ENCODE results near the gene VIL1.

VIL1 gene

GRCh38 chr2:218482651-218483050, 63.7 kb downstream of the VIL1 start:
- no peak overlapping the region for H3K4me3 ChIP-seq (ENCODE audit: low read depth, low read length)
- no peak for TF ChIP-seq CTCF (IDR thresholded peaks at IDR 0.05; ENCODE audit: low read depth, low read length, missing control alignments)
- no peak for DNase-seq (ENCODE audit: low read depth)

- H3K4me3 ChIP-seq (ENCODE audit: low read depth, low read length) = no peak overlapping the region
- TF ChIP-seq CTCF (IDR thresholded peaks at IDR 0.05; ENCODE audit: low read depth, low read length, missing control alignments) = no peak
- DNase-seq (ENCODE audit: low read depth) = no peak
These were observed 67.2 kb downstream of the VIL1 start for GRCh38 chr2:218485986-218486667.

GRCh38 chr2:218500501-218501060, 81.7 kb downstream of the VIL1 start:
- TF ChIP-seq CTCF (IDR thresholded peaks at IDR 0.05; ENCODE audit: low read depth, low read length, missing control alignments) = no peak
- H3K4me3 ChIP-seq (ENCODE audit: low read depth, low read length) = no peak overlapping the region
- no peak for DNase-seq (ENCODE audit: low read depth)

GRCh38 chr2:218501665-218502064, 82.7 kb downstream of the VIL1 start:
- TF ChIP-seq CTCF (IDR thresholded peaks at IDR 0.05; ENCODE audit: low read depth, low read length, missing control alignments) = no peak
- DNase-seq (ENCODE audit: low read depth) = no peak
- no peak overlapping the region for H3K4me3 ChIP-seq (ENCODE audit: low read depth, low read length)

Data from GM12864 (cell line).